ENCODE measurements around the gene ACE. TPM values are rescaled to one million over a fixed set of nuclear protein-coding genes. Genes with fewer than 3 reads are reported as not detected.

ACE gene
- total and polyA plus RNA-seq, 4 donors = 5.5 to 87.3 (median 35.3) TPM

GRCh38 chr17:63534816-63535455 is 58.1 kb downstream of the ACE start:
- H3K9ac ChIP-seq (ENCODE audit: insufficient read depth in 1 of 2, low read length in 2 of 2) = no peak overlapping the region
- H3K4me3 ChIP-seq = no peak overlapping the region
- no peaks in the 10 kb centered on the region for H3K4me1 ChIP-seq (ENCODE audit: control insufficient read depth in 5 of 5, insufficient read depth in 5 of 5, low read length in 5 of 5)
- H3K27me3 ChIP-seq (ENCODE audit: control insufficient read depth in 3 of 3, insufficient read depth in 3 of 3, low read length in 2 of 3) = peaks cover 0 to 32% (median 16%) of the 10 kb centered on the region in 3 donors
- H3K36me3 ChIP-seq (ENCODE audit: control insufficient read depth in 4 of 4, insufficient read depth in 4 of 4, low read length in 4 of 4) = no peaks in the 10 kb centered on the region
- TF ChIP-seq CTCF (IDR thresholded peaks at IDR 0.05; ENCODE audit: control extremely low read depth, extremely low read depth) = no peak
- H3K27ac ChIP-seq (ENCODE audit: low read depth in 1 of 2, low read length in 1 of 2) = no peak overlapping the region
- no peak for DNase-seq
- ATAC-seq (ENCODE audit: insufficient read depth, low FRiP score) = no peak
- 87 to 93% methylated on average over 13 of the region's 13 CpGs for WGBS, 2 donors
- H3K9me3 ChIP-seq (ENCODE audit: control insufficient read depth in 4 of 4, insufficient read depth in 3 of 4, low read length in 3 of 4) = no peaks in the 10 kb centered on the region

GRCh38 chr17:63535640-63536039 is 58.8 kb downstream of the ACE start:
- H3K27ac ChIP-seq (ENCODE audit: low read depth in 1 of 2, low read length in 1 of 2) = no peak overlapping the region
- no peaks in the 10 kb centered on the region for H3K36me3 ChIP-seq (ENCODE audit: control insufficient read depth in 4 of 4, insufficient read depth in 4 of 4, low read length in 4 of 4)
- 95 to 96% methylated on average over 24 of the region's 24 CpGs for WGBS, 2 donors
- ATAC-seq (ENCODE audit: insufficient read depth, low FRiP score) = no peak
- no peaks in the 10 kb centered on the region for H3K9me3 ChIP-seq (ENCODE audit: control insufficient read depth in 4 of 4, insufficient read depth in 3 of 4, low read length in 3 of 4)
- no peak for TF ChIP-seq CTCF (IDR thresholded peaks at IDR 0.05; ENCODE audit: control extremely low read depth, extremely low read depth)
- H3K4me3 ChIP-seq = no peak overlapping the region
- DNase-seq = no peak
- no peak overlapping the region for H3K9ac ChIP-seq (ENCODE audit: insufficient read depth in 1 of 2, low read length in 2 of 2)
- H3K4me1 ChIP-seq (ENCODE audit: control insufficient read depth in 5 of 5, insufficient read depth in 5 of 5, low read length in 5 of 5) = no peaks in the 10 kb centered on the region
- peaks cover 0 to 33% (median 16%) of the 10 kb centered on the region in 3 donors for H3K27me3 ChIP-seq (ENCODE audit: control insufficient read depth in 3 of 3, insufficient read depth in 3 of 3, low read length in 2 of 3)

DNA sequence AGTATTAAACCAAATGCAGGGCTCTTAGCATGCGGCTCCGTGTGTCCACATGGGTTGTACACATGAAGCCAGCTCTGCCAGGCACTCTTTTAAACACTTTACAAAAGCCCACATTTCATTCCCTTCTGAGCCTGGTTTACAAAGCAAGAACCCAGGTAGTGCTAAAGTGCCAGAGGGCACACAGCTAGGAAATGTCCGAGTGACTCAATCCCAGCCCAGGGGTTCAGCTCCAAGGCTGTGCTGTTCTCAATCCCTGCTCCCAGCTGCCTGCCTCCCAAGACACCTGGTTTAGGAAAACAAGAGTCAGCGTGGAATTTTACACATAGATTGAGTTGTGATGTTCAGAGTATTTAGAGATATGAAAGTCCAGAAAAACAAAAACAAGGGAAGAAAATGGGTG is 60.1 kb downstream of the ACE start:
- no peaks in the 10 kb centered on the region for H3K36me3 ChIP-seq (ENCODE audit: control insufficient read depth in 4 of 4, insufficient read depth in 4 of 4, low read length in 4 of 4)
- no peaks in the 10 kb centered on the region for H3K9me3 ChIP-seq (ENCODE audit: control insufficient read depth in 4 of 4, insufficient read depth in 3 of 4, low read length in 3 of 4)
- H3K4me1 ChIP-seq (ENCODE audit: control insufficient read depth in 5 of 5, insufficient read depth in 5 of 5, low read length in 5 of 5) = no peaks in the 10 kb centered on the region
- ATAC-seq (ENCODE audit: insufficient read depth, low FRiP score) (no peak), DNase-seq (no peak)
- H3K4me3 ChIP-seq = no peak overlapping the region
- WGBS, 2 donors = 90 to 94% methylated on average over 4 of the region's 4 CpGs
- no peak for TF ChIP-seq CTCF (IDR thresholded peaks at IDR 0.05; ENCODE audit: control extremely low read depth, extremely low read depth)
- H3K27ac ChIP-seq (ENCODE audit: low read depth in 1 of 2, low read length in 1 of 2) = no peak overlapping the region
- H3K9ac ChIP-seq (ENCODE audit: insufficient read depth in 1 of 2, low read length in 2 of 2) = no peak overlapping the region
- H3K27me3 ChIP-seq (ENCODE audit: control insufficient read depth in 3 of 3, insufficient read depth in 3 of 3, low read length in 2 of 3) = peaks cover 0 to 33% (median 16%) of the 10 kb centered on the region in 3 donors
